Measurements from ENCODE around the gene LPP.

The LPP gene

GRCh38 chr3:188707381-188708288 lies 553.7 kb downstream of the LPP start:
- Histone ChIP-seq H3K4me2 (ENCODE audit: low read length) (no peak overlapping the region), H3K4me1 (ENCODE audit: control insufficient read depth, low read length) (peaks cover 51% of the 10 kb centered on the region), H3K79me2 (ENCODE audit: control insufficient read depth, low read length) (no peaks in the 10 kb centered on the region), H3K9me2 (replicated peaks; ENCODE audit: control insufficient read depth, low read length) (no peaks in the 10 kb centered on the region), H3K9me3 (ENCODE audit: control insufficient read depth, insufficient read depth, low read length) (no peaks in the 10 kb centered on the region), H3F3A (ENCODE audit: control insufficient read depth, insufficient read depth) (0 out of 2 replicates have a peak, but pooled peaks cover 5% of the 10 kb centered on the region), H3K36me3 (ENCODE audit: control insufficient read depth, low read length) (no peaks in the 10 kb centered on the region), H4K20me1 (ENCODE audit: control insufficient read depth, insufficient read depth, low read depth, low read length) (no peaks in the 10 kb centered on the region), H3K4me3 (ENCODE audit: low read length) (no peak overlapping the region), H3K27ac (ENCODE audit: low read depth, low read length) (no peak overlapping the region), H3K27me3 (ENCODE audit: control insufficient read depth, low read length) (no peaks in the 10 kb centered on the region)
- no peak for TF ChIP-seq EZH2phosphoT487 (IDR thresholded peaks at IDR 0.05; ENCODE audit: borderline replicate concordance, low read length)
- TF ChIP-seq, protein P1, sequence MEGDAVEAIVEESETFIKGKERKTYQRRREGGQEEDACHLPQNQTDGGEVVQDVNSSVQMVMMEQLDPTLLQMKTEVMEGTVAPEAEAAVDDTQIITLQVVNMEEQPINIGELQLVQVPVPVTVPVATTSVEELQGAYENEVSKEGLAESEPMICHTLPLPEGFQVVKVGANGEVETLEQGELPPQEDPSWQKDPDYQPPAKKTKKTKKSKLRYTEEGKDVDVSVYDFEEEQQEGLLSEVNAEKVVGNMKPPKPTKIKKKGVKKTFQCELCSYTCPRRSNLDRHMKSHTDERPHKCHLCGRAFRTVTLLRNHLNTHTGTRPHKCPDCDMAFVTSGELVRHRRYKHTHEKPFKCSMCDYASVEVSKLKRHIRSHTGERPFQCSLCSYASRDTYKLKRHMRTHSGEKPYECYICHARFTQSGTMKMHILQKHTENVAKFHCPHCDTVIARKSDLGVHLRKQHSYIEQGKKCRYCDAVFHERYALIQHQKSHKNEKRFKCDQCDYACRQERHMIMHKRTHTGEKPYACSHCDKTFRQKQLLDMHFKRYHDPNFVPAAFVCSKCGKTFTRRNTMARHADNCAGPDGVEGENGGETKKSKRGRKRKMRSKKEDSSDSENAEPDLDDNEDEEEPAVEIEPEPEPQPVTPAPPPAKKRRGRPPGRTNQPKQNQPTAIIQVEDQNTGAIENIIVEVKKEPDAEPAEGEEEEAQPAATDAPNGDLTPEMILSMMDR (IDR thresholded peaks at IDR 0.05; ENCODE audit: low read depth, low read length, poor library complexity, severe bottlenecking) = no peak

- H3K4me3 ChIP-seq (ENCODE audit: low read length) = no peak overlapping the region
- peaks cover 31% of the 10 kb centered on the region for H3K4me1 ChIP-seq (ENCODE audit: control insufficient read depth, low read length)
- H3K79me2 ChIP-seq (ENCODE audit: control insufficient read depth, low read length) = no peaks in the 10 kb centered on the region
- no peaks in the 10 kb centered on the region for H3F3A ChIP-seq (ENCODE audit: control insufficient read depth, insufficient read depth)
- TF ChIP-seq, protein P1 (IDR thresholded peaks at IDR 0.05; ENCODE audit: low read depth, low read length, poor library complexity, severe bottlenecking) = no peak
- no peak for TF ChIP-seq EZH2phosphoT487 (IDR thresholded peaks at IDR 0.05; ENCODE audit: borderline replicate concordance, low read length)
- peak overlapping the region; percentile 27 for H3K4me2 ChIP-seq (ENCODE audit: low read length)
- H4K20me1 ChIP-seq (ENCODE audit: control insufficient read depth, insufficient read depth, low read depth, low read length) = no peaks in the 10 kb centered on the region
- no peaks in the 10 kb centered on the region for H3K9me3 ChIP-seq (ENCODE audit: control insufficient read depth, insufficient read depth, low read length)
- H3K27me3 ChIP-seq (ENCODE audit: control insufficient read depth, low read length) = no peaks in the 10 kb centered on the region
- H3K36me3 ChIP-seq (ENCODE audit: control insufficient read depth, low read length) = no peaks in the 10 kb centered on the region
- H3K27ac ChIP-seq (ENCODE audit: low read depth, low read length) = no peak overlapping the region
- H3K9me2 ChIP-seq (replicated peaks; ENCODE audit: control insufficient read depth, low read length) = no peaks in the 10 kb centered on the region
Measured at GRCh38 chr3:188711881-188712247, 557.9 kb downstream of the LPP start.

- TF ChIP-seq EZH2phosphoT487 (IDR thresholded peaks at IDR 0.05; ENCODE audit: borderline replicate concordance, low read length) = no peak
- TF ChIP-seq, protein P1 (IDR thresholded peaks at IDR 0.05; ENCODE audit: low read depth, low read length, poor library complexity, severe bottlenecking) = no peak
Measured at GRCh38 chr3:188712248-188712924, 558.4 kb downstream of the LPP start.

More at GRCh38 chr3:188712248-188712924, 558.4 kb downstream of the LPP start:
- H3K9me2 ChIP-seq (replicated peaks; ENCODE audit: control insufficient read depth, low read length) = no peaks in the 10 kb centered on the region
- H3K4me1 ChIP-seq (ENCODE audit: control insufficient read depth, low read length) = peaks cover 29% of the 10 kb centered on the region
- H3K79me2 ChIP-seq (ENCODE audit: control insufficient read depth, low read length) = no peaks in the 10 kb centered on the region
- no peaks in the 10 kb centered on the region for H3K9me3 ChIP-seq (ENCODE audit: control insufficient read depth, insufficient read depth, low read length)
- H3K27me3 ChIP-seq (ENCODE audit: control insufficient read depth, low read length) = no peaks in the 10 kb centered on the region
- H3K4me3 ChIP-seq (ENCODE audit: low read length) = no peak overlapping the region
- no peaks in the 10 kb centered on the region for H3K36me3 ChIP-seq (ENCODE audit: control insufficient read depth, low read length)
- no peak overlapping the region for H3K27ac ChIP-seq (ENCODE audit: low read depth, low read length)
- H4K20me1 ChIP-seq (ENCODE audit: control insufficient read depth, insufficient read depth, low read depth, low read length) = no peaks in the 10 kb centered on the region
- H3F3A ChIP-seq (ENCODE audit: control insufficient read depth, insufficient read depth) = no peaks in the 10 kb centered on the region
- H3K4me2 ChIP-seq (ENCODE audit: low read length) = peak overlapping the region; percentile 27
